Skin epidermis (tissue), 12 donors: Measurements from ENCODE around the gene GPR180.

Source experiments
- H3K27ac ChIP-seq, 21 experiments: fragments of 200-600 bp; sonication (generic) in 11 of 21; one replicate each; pipeline ENCODE4 v1.5.0; 2020; ENCODE audit warnings: mild to moderate bottlenecking in 3 of 21, inconsistent platforms in 2 of 21, moderate library complexity in 2 of 21
- H3K4me3 ChIP-seq, 7 experiments: fragments of 200-600 bp; sonication (generic) in 2 of 7; one replicate each; pipeline ENCODE4 v1.5.0; 2020; ENCODE audit warnings: inconsistent platforms in 2 of 7, mild to moderate bottlenecking in 2 of 7, moderate library complexity in 1 of 7

GPR180 gene

DNA sequence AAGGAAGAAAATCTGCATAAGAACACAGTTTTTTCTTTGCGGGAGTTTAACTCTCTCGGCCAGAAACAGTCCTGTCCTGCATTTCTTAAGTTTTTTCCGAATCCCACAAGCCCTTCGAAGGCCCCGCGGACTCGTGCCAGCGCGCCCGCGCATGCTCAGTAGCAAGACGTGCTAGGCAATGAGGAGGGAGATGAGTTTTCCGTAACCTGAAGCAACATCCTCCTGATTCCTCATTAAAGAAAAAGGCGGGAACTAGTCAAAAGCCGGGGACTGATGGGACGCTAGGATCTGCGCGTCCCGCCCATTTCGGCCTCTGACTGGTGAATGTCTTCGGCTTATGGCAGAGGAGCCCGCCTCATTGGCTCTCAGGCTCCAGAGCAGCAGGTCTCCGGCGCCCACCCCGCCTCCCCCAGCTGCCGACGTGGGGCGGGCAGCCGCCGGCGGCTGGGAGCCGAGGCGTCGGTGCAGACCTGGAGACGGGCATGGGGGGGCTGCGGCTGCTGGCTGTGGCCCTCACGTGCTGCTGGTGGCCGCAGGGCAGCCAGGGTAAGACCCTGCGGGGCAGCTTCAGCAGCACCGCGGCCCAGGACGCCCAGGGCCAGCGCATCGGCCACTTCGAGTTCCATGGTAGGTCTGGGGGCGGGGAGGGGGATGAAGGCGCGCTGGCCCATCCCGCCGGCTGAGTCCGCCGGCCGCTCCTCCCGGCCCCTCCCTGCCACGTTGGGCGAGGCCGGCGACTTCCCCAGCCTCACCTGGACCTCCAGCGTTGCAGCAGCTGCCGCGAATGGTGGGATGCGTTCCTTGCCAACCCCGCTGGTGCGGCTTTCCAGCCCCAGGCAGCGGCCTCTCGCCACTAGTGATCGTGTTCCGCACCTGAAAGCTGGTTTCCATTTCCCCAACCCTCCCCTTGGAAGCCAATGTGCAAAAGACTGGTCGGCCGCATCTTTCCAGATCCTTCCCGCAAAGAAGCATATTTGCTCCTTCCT, at the start of gene GPR180:
TSS of gene GPR180 (plus strand) at position 412 of the 986 bp plus-strand sequence. CDS start at position 483, 71 bp downstream.
- H3K4me3 ChIP-seq, result peak within 1 kb of the TSS; percentile 57 to 99 (median 94)
- peak within 1 kb of the TSS in 20 of 21 experiments; percentile 63 to 92 (median 83) for H3K27ac ChIP-seq

DNA sequence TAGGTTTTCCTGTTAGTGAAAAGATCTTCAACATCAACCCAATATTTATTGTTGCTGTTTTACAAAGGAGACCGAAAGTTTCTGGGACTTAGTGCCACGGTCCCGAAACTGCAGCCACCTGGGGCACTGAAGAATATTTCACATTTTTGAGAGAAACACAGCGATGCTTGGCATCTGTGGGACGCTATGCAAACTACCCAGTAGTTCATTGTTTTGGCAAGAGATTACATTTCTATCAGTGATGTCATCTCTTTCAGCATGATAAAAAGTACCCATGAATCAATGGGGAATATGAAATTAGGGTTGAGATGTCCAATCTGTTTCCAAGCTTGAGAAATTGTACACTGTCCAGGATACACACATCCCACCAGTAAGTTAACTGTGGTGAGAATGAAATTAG, 49.6 kb upstream of the GPR180 start:
- H3K4me3 ChIP-seq, result no peak overlapping the region
- H3K27ac ChIP-seq, result no peak overlapping the region

DNA sequence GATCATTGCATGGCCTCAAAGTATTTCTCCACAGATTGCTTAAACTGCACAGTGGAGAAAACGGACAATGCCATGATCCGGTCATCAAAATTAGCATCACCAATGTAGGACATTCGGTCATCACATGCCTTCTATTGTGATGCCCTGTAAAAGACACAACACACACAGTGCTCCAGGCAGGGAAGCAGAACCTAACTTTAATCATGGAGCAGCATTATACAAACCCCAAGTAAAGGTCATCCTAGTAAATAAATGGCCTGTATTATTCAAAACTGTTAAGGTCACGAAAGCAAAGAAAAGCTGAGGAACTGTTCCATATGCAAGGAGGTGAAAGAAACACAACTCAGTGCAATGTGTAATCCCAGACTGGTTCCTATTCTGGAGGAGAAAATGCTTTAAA, 47.9 kb upstream of the GPR180 start:
- H3K27ac ChIP-seq, result no peak overlapping the region
- no peak overlapping the region for H3K4me3 ChIP-seq

DNA sequence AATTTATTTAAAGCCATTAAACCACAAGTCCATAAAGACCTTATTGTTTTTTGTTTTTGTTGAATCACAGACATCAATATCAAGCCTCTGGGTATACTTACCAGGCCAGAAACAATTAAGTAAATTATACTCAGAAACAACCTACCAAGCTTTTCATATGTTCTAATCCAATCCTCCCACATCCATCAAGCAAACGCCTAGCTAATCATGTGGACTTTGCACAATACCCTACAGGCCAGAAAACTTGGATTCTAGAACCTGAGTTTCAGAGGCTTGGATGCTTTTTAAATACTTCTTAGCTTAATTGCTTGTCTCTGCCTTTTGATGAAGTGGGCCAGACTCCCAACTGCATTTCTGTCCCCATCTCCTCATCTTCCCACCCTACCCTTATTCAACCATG, 45.6 kb upstream of the GPR180 start:
- Histone ChIP-seq H3K4me3 (no peak overlapping the region), H3K27ac (peak overlapping the region in 1 of 21 experiments; percentile 12)

DNA sequence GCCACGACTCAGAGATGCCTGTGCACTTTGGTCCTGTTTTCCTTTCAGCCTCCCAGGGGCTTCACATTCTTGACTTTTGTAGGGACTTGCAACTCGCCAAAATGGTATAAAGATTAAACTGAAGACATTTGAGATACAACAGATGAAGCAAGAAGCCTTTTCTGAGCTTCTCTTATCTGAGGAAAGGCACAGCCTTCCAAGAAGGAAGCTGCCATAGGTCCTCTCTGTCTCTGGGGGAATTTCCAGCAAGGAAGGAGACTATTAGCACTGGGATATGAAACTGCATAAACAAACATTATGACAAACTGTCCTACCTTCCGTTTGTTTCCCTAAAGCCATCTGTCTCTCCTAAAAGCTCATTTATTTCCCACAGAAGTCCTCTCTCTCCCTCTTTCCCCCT, 45.0 kb upstream of the GPR180 start:
- Histone ChIP-seq H3K27ac (peak overlapping the region in 2 of 21 experiments; percentile 12 to 64), H3K4me3 (no peak overlapping the region)

DNA sequence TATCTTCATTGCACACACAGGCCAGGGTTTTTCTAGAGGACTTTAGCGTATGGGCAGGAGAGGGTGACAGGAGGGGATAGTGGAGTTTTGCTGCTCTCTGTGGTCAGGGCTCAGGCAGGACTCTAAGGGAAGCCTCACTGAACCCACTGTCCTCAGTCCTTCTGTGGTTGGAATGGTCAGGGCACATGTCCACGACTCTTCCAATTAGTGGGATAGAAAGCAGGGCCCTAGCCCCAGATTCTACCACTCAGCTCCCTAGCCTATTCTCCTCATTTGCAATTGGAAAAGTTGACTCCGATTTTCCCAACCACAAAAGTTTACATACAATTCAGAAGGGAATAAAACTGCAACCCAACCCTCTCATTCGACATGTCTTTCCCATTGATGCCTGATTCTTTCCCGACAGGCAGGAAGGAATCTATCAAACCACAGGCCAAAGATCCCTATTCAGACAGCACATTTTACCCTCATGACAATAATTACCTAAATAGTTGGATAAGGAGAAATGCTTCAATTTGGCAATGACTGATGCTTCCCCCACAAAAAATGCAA, 43.9 kb upstream of the GPR180 start:
- no peak overlapping the region for H3K4me3 ChIP-seq
- H3K27ac ChIP-seq, result no peak overlapping the region

DNA sequence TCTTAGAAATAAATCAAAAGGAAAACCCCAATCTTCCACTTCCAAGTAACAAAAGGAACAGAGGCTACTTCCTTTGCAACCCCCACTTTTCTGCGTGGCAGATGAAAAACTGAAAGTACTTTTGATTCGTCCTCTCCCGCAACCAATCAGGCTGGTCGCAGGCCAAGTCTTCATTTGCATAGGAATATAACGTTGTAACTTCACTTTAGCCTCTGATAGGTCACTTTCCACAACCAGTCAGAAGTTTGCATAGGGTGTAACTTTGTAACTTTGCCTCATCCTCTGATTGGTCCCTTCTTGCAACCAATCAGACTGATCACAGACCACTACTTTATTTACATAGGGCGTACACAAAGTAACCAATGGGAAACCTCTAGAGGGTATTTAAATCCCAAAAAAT, 42.9 kb upstream of the GPR180 start:
- no peak overlapping the region for H3K4me3 ChIP-seq
- no peak overlapping the region for H3K27ac ChIP-seq

DNA sequence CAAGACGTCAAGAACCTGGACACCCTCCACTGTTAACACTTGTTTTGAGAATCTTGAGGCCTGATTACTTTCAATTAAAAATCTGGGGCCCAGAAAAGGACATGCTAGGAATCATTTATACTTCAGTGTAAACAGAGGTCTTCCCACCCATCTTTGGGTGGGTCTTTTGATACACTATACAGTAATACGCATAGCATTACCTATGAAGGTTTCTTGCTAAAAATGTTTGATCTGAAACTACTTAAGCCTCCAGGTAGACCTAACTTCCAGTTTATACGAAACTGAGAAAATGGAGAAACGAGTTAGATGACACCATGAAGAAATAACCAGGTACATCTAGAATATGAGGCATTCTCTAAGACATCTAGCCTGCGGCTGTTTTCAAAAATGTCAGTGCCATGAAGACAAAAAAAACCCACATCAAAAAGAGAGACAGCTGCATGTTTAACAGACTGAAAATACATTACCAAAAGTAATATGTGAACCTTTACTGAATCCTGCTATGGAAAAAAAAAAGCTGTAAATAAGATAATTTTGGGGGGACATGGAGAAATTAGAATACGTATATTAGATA, 42.3 kb upstream of the GPR180 start:
- H3K27ac ChIP-seq, result no peak overlapping the region
- no peak overlapping the region for H3K4me3 ChIP-seq

DNA sequence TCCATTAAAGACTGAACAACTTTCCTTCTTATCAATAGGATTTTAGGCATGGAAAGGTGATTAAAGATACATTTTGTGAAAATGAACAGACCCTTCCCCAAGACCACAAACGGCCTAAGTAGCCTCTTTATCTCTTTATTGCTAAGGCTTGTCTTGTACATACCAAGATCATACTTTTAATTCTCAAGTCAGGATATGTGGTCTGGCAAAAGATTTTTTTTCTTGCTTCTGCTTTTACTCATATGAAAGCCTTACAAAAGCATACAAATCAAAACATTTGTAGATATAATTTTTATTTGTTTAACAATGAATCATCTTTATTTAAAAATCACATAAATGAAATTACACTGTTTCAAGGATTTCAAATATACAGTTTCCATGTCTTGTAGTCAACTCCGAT, 41.5 kb upstream of the GPR180 start:
- Histone ChIP-seq H3K4me3 (no peak overlapping the region), H3K27ac (no peak overlapping the region)

DNA sequence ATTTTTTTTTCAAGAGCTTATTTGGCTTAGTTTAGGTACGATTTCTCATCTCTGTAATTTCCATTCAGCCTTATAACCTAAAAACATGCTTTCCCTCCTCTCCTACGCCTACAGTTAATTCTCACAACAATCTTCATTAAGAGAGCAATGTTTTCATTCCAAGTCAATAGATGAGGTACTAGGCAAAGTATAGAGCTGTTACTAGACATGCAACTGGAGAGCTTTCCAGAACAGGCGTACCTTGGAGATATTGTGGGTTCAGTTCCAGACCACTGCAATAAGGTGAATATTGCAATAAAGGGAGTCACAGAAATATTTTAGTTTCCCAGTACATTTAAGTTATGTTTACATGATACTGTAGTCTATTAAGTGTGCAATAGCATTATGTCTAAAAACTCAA, 40.5 kb upstream of the GPR180 start:
- H3K27ac ChIP-seq, result no peak overlapping the region

DNA sequence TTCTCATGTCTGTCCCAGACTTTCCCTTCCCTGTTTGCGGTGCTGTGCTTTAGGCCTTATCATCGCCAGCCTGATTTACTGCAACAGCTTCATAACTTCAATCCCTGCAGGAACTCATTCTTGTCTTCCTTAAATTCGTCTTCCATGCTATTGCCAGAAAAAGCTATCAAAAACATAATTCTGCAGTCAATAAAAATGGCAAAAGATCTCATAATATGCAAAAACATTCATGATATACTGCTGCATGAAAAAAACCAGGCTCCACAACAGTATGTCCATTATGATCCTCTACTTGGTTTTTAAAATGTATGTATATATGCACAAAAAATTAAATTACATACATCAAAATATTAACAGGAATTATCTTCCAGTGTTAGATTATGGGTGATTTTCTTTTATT, 34.1 kb upstream of the GPR180 start:
- H3K27ac ChIP-seq, result no peak overlapping the region
- H3K4me3 ChIP-seq, result no peak overlapping the region

More for the DNA sequence above, 40.5 kb upstream of the GPR180 start:
- H3K4me3 ChIP-seq, result no peak overlapping the region

DNA sequence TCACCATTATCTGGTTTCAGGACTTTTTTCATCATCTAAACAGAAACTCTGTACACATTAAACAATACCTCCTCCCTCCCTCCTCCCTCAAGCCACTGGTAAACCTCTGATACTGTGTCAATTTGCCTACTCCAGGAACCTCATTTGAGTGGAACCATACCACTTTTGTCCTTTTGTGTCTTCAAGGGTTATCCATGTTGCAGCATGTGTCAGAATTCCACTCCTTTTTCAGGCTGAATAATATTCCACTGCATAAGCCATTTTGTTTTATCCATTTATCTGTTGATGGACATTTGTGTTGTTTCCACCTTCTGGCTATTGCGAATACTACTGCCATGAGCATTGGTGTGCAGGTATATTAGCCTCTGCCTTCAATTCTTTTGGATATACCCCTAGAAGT, 33.2 kb upstream of the GPR180 start:
- Histone ChIP-seq H3K4me3 (no peak overlapping the region), H3K27ac (no peak overlapping the region)

DNA sequence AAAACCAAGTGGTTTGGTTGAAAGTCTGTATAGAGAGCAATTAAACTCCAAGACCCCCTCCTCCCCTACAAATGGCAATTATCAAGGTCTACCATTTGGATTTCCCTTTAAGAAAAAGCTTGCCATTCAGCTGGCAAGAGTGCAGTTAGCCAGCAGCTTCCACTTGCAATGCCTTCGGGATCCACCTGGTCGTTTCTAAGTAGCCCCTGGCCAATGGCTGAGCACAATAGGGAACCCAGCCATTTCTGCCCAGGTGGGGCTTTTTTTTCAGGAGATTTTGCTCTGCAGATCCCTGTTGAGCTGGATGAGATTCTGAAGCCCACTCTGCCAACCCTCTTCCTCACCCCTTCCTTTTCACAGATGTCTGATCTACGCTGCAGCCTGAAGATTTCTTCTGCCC, 32.0 kb upstream of the GPR180 start:
- Histone ChIP-seq H3K4me3 (no peak overlapping the region), H3K27ac (no peak overlapping the region)

DNA sequence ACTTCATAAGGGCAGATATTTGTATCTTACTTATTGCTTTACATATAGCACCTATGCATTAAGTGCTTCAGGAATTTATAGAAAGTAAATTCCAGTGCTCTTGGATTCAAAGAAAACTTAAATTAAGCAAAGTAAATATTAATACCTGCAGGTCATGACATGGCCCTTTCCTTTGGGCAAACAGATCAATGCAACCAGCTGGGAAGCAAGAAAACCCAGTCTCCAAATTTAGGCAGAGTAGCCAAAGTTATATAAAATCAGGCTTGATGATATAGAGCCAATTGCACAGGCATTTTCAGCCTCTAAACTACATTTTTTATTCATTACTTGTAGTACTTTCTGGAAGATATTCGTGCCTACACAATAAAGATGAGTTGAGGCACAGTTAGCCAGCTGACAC, 22.6 kb upstream of the GPR180 start:
- Histone ChIP-seq H3K27ac (no peak overlapping the region), H3K4me3 (no peak overlapping the region)

DNA sequence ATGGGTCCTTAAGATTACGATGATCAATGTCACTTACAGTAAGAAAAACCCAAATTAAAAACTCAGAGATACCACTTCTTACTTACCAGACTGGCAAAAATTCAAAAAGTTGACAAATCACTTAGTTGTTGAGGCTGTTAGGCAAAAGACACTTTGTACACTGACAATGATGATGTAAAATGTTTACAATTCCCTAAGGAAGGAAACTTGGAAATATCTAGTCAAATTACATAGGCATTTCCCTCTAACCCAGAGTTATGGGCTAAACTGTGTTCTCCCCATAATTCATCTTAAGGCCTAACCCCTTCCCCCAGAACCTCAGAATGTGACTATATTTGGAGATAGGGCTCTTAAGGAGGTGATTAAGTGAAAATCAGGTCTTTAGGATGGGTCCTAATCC, 17.7 kb upstream of the GPR180 start:
- Histone ChIP-seq H3K4me3 (no peak overlapping the region), H3K27ac (no peak overlapping the region)

DNA sequence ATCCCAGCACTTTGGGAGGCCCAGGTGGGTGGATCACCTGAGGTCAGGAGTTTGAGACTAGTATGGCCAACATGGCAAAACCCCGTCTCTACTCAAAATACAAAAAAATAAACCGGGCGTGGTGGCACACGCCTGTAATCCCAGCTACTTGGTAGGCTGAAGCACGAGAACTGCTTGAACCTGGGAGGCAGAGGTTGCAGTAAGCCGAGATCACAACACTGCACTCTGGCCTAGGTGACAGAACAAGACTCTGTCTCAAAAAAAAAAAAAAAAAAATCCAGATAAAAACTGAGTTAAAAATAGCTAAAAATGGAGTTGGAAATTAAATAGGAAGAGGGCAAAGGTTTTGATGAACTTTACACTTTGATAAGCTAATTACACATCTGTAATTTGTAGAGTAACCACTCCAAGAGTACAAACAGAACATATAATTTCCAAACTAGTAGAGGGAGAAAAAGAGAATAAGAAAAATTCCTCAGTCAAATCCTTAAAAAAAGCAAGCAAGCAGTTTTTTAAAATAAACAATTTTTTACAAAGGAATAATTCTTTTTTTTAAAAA, 16.0 kb upstream of the GPR180 start:
- Histone ChIP-seq H3K27ac (peak overlapping the region in 1 of 21 experiments; percentile 13), H3K4me3 (no peak overlapping the region)

DNA sequence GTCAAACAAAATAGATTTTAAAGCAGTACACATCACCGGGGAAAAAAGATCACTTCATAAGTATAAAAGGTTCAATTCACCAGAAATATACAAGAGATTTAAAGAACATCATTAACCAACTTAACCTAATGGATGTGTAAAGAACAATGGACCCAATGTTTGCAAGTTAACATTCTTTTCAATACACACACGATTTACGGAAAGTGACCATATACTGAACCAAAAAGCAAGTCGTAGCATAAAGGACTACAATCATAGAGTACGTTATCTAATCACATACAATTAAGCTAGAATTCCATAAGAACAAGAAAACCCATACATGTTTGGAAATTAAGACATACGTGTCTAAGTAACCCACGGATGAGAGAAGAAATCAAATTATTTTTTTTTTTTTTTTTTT, 15.3 kb upstream of the GPR180 start:
- no peak overlapping the region for H3K27ac ChIP-seq
- no peak overlapping the region for H3K4me3 ChIP-seq

DNA sequence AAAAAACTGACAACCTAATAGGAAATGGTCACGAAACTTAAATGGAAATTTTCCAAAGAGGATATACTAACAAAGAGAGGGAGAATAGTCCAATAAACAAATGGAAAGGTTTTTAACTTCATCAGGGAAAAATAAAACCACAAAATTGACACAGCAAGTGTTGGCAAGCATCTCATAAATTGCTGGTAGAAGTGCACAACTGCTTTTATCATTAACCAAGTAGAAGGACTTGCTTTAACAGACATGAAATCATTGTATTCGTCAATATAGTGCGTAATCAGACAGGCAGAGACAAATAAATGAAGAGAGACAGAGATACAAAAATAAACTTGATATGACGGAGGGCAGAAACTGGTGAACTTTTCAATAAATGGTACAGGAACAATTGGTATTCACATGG, 13.1 kb upstream of the GPR180 start:
- no peak overlapping the region for H3K27ac ChIP-seq
- no peak overlapping the region for H3K4me3 ChIP-seq

DNA sequence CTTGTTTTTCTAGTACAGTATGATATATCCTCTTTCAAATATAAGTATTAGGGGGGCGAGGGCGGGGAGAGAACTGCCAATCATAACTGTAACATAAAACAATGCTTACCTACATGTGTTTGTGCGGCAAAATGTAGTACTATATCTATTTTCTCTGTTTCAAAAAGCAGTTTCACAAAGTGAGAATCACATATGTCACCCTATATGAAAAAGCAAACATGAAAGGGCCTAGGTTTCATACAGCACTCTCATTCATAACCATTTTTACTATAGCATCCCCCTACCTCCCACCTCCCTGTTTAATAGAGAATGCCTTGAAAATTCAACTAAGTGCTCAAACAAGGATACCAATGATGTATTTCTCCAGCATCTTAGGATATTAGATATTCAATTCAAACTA, 10.9 kb upstream of the GPR180 start:
- H3K4me3 ChIP-seq, result no peak overlapping the region

More for the DNA sequence above, 10.9 kb upstream of the GPR180 start:
- H3K27ac ChIP-seq, result no peak overlapping the region
